H1 (cell line): ENCODE results near the gene MVK. TPM values are rescaled to one million over a fixed set of nuclear protein-coding genes. Genes with fewer than 3 reads are reported as not detected.

Experiments
- CTCF ChIA-PET: fragments of 300-600 bp; sonication (Branson Sonifier 250); formaldehyde crosslinking; loops from one replicate; lab custom pipeline; 2021; ENCODE audit not compliant: partially characterized antibody; lab: Charles Lee
- POLR2A ChIA-PET: fragments of 300-600 bp; sonication (Branson Sonifier 250); formaldehyde crosslinking; loops from one replicate; lab custom pipeline; 2021; ENCODE audit warnings: inconsistent platforms; ENCODE audit not compliant: partially characterized antibody; lab: Charles Lee
- DNase-seq, 2 experiments: peaks; one replicate each; pipeline versions ENCODE4 v3.0.0 to v3.0.0-alpha.2; 2010 to 2022; ENCODE audit warnings: low spot score in 2 of 2, low read depth in 1 of 2, mixed read lengths in 1 of 2
- FAIRE-seq: peaks from 2 replicates; lab custom pipeline; 2011; peaks lifted over from hg19 to GRCh38; lab: Jason Lieb, UNC
- H2AFZ ChIP-seq: 2 replicates; pipeline ENCODE4 v1.8.1; 2012; ENCODE audit warnings: low read length, inconsistent platforms
- H2AK5ac ChIP-seq: 2 replicates; pipeline ENCODE4 v1.6.1; 2013; ENCODE audit warnings: low read depth, low read length
- H2BK120ac ChIP-seq: replicated peaks from 2 replicates; pipeline ENCODE3; 2013; ENCODE audit warnings: low read depth, low read length, inconsistent platforms
- H2BK12ac ChIP-seq: 2 replicates; pipeline ENCODE4 v1.6.1; 2013; ENCODE audit warnings: low read depth, low read length
- H2BK15ac ChIP-seq: 2 replicates; pipeline ENCODE4 v1.6.1; 2013; ENCODE audit warnings: low read length
- H2BK20ac ChIP-seq: 2 replicates; pipeline ENCODE4 v1.6.1; 2013; ENCODE audit warnings: low read length
- H2BK5ac ChIP-seq: 2 replicates; pipeline ENCODE4 v1.6.1; 2013; ENCODE audit warnings: low read depth, low read length
- H3K14ac ChIP-seq: 2 replicates; pipeline ENCODE4 v1.6.1; 2013; ENCODE audit warnings: inconsistent platforms; ENCODE audit not compliant: insufficient read length
- H3K18ac ChIP-seq: 2 replicates; pipeline ENCODE4 v1.6.1; 2013; ENCODE audit warnings: low read length; ENCODE audit errors: extremely low read depth
- H3K23ac ChIP-seq: 2 replicates; pipeline ENCODE4 v1.6.1; 2013; ENCODE audit warnings: inconsistent platforms; ENCODE audit not compliant: insufficient read length
- H3K23me2 ChIP-seq: 2 replicates; pipeline ENCODE4 v1.6.1; 2013; ENCODE audit warnings: low read depth, low read length
- H3K27ac ChIP-seq: 2 replicates; pipeline ENCODE4 v1.6.1; 2011; ENCODE audit warnings: low read depth, low read length, inconsistent platforms
- H3K27me3 ChIP-seq, 4 experiments: replicated peaks in 1 of 4; 1 replicate in 1 of 4; 2 replicates in 3 of 4; pipeline versions ENCODE4 v1.6.1 to v1.8.1; 2011 to 2013; ENCODE audit warnings: low read length in 3 of 4, mild to moderate bottlenecking in 3 of 4, inconsistent platforms in 2 of 4, mixed read lengths in 2 of 4, moderate library complexity in 1 of 4; ENCODE audit not compliant: control insufficient read depth in 3 of 4, insufficient read depth in 3 of 4; ENCODE audit errors: extremely low read depth in 1 of 4
- H3K36me3 ChIP-seq, 4 experiments: 2 replicates each; pipeline versions ENCODE4 v1.6.1 to v1.8.1; 2011 to 2013; ENCODE audit warnings: mild to moderate bottlenecking in 4 of 4, low read length in 3 of 4, moderate library complexity in 2 of 4, control low read depth in 1 of 4, inconsistent platforms in 1 of 4; ENCODE audit not compliant: insufficient read depth in 4 of 4, control insufficient read depth in 2 of 4
- H3K4ac ChIP-seq: replicated peaks from 2 replicates; pipeline ENCODE3; 2013; ENCODE audit warnings: low read length, low read depth, mixed read lengths, inconsistent platforms; ENCODE audit not compliant: insufficient read length
- H3K4me1 ChIP-seq, 4 experiments: replicated peaks in 1 of 4; 1 replicate in 1 of 4; 2 replicates in 3 of 4; pipeline versions ENCODE4 v1.6.1 to v1.8.1; 2011 to 2013; ENCODE audit warnings: low read length in 3 of 4, inconsistent platforms in 2 of 4, mixed read lengths in 1 of 4; ENCODE audit not compliant: insufficient read depth in 4 of 4, control insufficient read depth in 3 of 4
- H3K4me2 ChIP-seq, 2 experiments: 2 replicates each; pipeline versions ENCODE4 v1.6.1 to v1.8.1; 2011 to 2013; ENCODE audit warnings: low read depth in 2 of 2, low read length in 2 of 2, control low read depth in 1 of 2, inconsistent platforms in 1 of 2, mild to moderate bottlenecking in 1 of 2; ENCODE audit not compliant: insufficient read depth in 1 of 2
- H3K4me3 ChIP-seq, 4 experiments: fragments of 200-600, 300-600 bp in 1 of 4; sonication (generic), shearing (Covaris generic), sonication (Bioruptor Twin) in 1 of 4; 2 replicates each; pipeline versions ENCODE4 v1.5.1 to v1.8.1; 2011 to 2016; ENCODE audit warnings: low read length in 4 of 4, low read depth in 3 of 4, control low read depth in 2 of 4, inconsistent platforms in 2 of 4, mild to moderate bottlenecking in 2 of 4, mixed read lengths in 1 of 4, moderate library complexity in 1 of 4; ENCODE audit not compliant: insufficient read depth in 2 of 4; ENCODE audit errors: extremely low read depth in 1 of 4
- H3K56ac ChIP-seq: replicated peaks from 2 replicates; pipeline ENCODE3; 2013; ENCODE audit warnings: low read depth, mild to moderate bottlenecking, mixed read lengths, low read length, inconsistent platforms; ENCODE audit not compliant: insufficient read length
- H3K79me1 ChIP-seq: 2 replicates; pipeline ENCODE4 v1.6.1; 2013; ENCODE audit warnings: low read depth, low read length, control low read depth
- H3K79me2 ChIP-seq, 2 experiments: 2 replicates each; pipeline versions ENCODE4 v1.6.1 to v1.8.1; 2012 to 2013; ENCODE audit warnings: low read length in 2 of 2, mild to moderate bottlenecking in 2 of 2, inconsistent platforms in 1 of 2; ENCODE audit not compliant: insufficient read depth in 2 of 2, control insufficient read depth in 1 of 2
- H3K9ac ChIP-seq, 4 experiments: replicated peaks in 1 of 4; 1 replicate in 1 of 4; 2 replicates in 3 of 4; pipeline versions ENCODE4 v1.6.1 to v1.8.1; 2011 to 2013; ENCODE audit warnings: low read depth in 3 of 4, low read length in 3 of 4, control low read depth in 2 of 4, mild to moderate bottlenecking in 2 of 4, moderate library complexity in 2 of 4, inconsistent platforms in 1 of 4; ENCODE audit errors: extremely low read depth in 1 of 4
- H3K9me3 ChIP-seq, 2 experiments: 2 replicates each; pipeline versions ENCODE4 v1.6.1 to v1.8.1; 2012 to 2013; ENCODE audit warnings: mild to moderate bottlenecking in 2 of 2, moderate library complexity in 2 of 2, control low read depth in 1 of 2, inconsistent platforms in 1 of 2, low read depth in 1 of 2, low read length in 1 of 2, mixed read lengths in 1 of 2; ENCODE audit not compliant: insufficient read depth in 2 of 2
- H4K20me1 ChIP-seq, 2 experiments: replicated peaks in 1 of 2; 2 replicates each; pipeline versions ENCODE3 to v1.8.1; 2011 to 2013; ENCODE audit warnings: inconsistent platforms in 2 of 2, low read length in 2 of 2, mild to moderate bottlenecking in 1 of 2; ENCODE audit not compliant: insufficient read depth in 2 of 2, control insufficient read depth in 1 of 2
- H4K5ac ChIP-seq: 2 replicates; pipeline ENCODE4 v1.6.1; 2013; ENCODE audit warnings: low read length, low read depth, mixed read lengths, inconsistent platforms; ENCODE audit not compliant: insufficient read length
- H4K8ac ChIP-seq: 2 replicates; pipeline ENCODE4 v1.8.0; 2013; ENCODE audit warnings: mild to moderate bottlenecking, moderate library complexity, low read length, inconsistent platforms; ENCODE audit not compliant: insufficient read depth; ENCODE audit errors: extremely low read depth
- H4K91ac ChIP-seq: replicated peaks from 2 replicates; pipeline ENCODE3; 2013; ENCODE audit warnings: low read length, mixed read lengths, inconsistent platforms; ENCODE audit not compliant: insufficient read length
- CEBPB ChIP-seq: IDR thresholded peaks from 2 replicates; pipeline ENCODE4 v1.6.1; 2012; ENCODE audit warnings: low read depth, low read length
- GTF2F1 ChIP-seq: IDR thresholded peaks from 2 replicates; pipeline ENCODE4 v1.6.1; 2012; ENCODE audit warnings: low read depth, low read length, improper control_type of control experiment, borderline replicate concordance
- HDAC6 ChIP-seq: IDR thresholded peaks from one replicate; pipeline ENCODE4 v1.7.1; 2012; ENCODE audit warnings: low read depth, mild to moderate bottlenecking, inconsistent platforms, low read length, moderate library complexity
- JUND ChIP-seq: IDR thresholded peaks from 2 replicates; pipeline ENCODE4 v1.6.1; 2011; ENCODE audit warnings: mild to moderate bottlenecking, improper control_type of control experiment, low read length
- KDM1A ChIP-seq: fragments of 200-600, 300-600 bp; sonication (generic); IDR thresholded peaks from 2 replicates; pipeline ENCODE4 v1.7.1; 2016; ENCODE audit warnings: mild to moderate bottlenecking, low read length, borderline replicate concordance
- RAD21 ChIP-seq, 2 experiments: IDR thresholded peaks in 1 of 2; conservative IDR thresholded peaks in 1 of 2; 2 replicates each; pipeline ENCODE4 v1.6.1; 2011; ENCODE audit warnings: low read depth in 2 of 2, low read length in 2 of 2, improper control_type of control experiment in 1 of 2, inconsistent platforms in 1 of 2, mild to moderate bottlenecking in 1 of 2, moderate library complexity in 1 of 2
- RBBP5 ChIP-seq: IDR thresholded peaks from 2 replicates; pipeline ENCODE4 v1.7.1; 2012; ENCODE audit warnings: low read depth, mild to moderate bottlenecking, inconsistent platforms, low read length, moderate library complexity, borderline replicate concordance
- SAP30 ChIP-seq: fragments of 300-600 bp; sonication (generic); IDR thresholded peaks from 2 replicates; pipeline ENCODE4 v1.7.1; 2012; ENCODE audit warnings: low read length, moderate library complexity, mild to moderate bottlenecking, inconsistent platforms; ENCODE audit not compliant: insufficient read depth, insufficient replicate concordance
- SP2 ChIP-seq: IDR thresholded peaks from 2 replicates; pipeline ENCODE4 v1.6.1; 2012; ENCODE audit warnings: mild to moderate bottlenecking, low read length, inconsistent platforms
- TAF7 ChIP-seq: optimal IDR thresholded peaks from 2 replicates; pipeline ENCODE3; 2011; ENCODE audit warnings: low read depth, mild to moderate bottlenecking, inconsistent platforms, low read length, moderate library complexity, borderline replicate concordance
- TBP ChIP-seq: IDR thresholded peaks from 2 replicates; pipeline ENCODE4 v1.6.1; 2011; ENCODE audit warnings: low read depth, low read length, improper control_type of control experiment
- YY1 ChIP-seq: IDR thresholded peaks from 2 replicates; pipeline ENCODE4 v1.6.1; 2011; ENCODE audit warnings: low read depth, mild to moderate bottlenecking, low read length
- WGBS, 2 experiments: shearing (Covaris generic) in 1 of 2; methylation state at CpG; one replicate each; pipeline versions ENCODE4 v1.1.6 to v1.1.7; 2013 to 2015; ENCODE audit warnings: low lambda C conversion rate in 2 of 2, mixed read lengths in 2 of 2, inconsistent platforms in 1 of 2, low coverage in 1 of 2, missing lambda C conversion rate in 1 of 2; ENCODE audit not compliant: insufficient replicate concordance in 2 of 2, insufficient coverage in 1 of 2, insufficient read length in 1 of 2; ENCODE audit errors: extremely low coverage in 1 of 2, missing lambda C conversion rate in 1 of 2; 5-methylcytosine and 5-hydroxymethylcytosine counted together
- polyA plus RNA-seq, 7 experiments: library from polyadenylated mRNA; depleted of rRNA in 3 of 7; stranded (reverse) in 5 of 7; unstranded in 2 of 7; fragments of >200 nt in 5 of 7; fragments of 200-250 nt in 2 of 7; gene quantifications; 1 replicate in 5 of 7; 2 replicates in 1 of 7; 4 replicates in 1 of 7; pipeline versions ENCODE4 v1.2.1 to v1.2.3, GENCODE V29; 2011 to 2013; ENCODE audit warnings: missing spikeins in 2 of 7, mixed read lengths in 2 of 7
- total RNA-seq: library from RNA; stranded (reverse); fragmentation: NEBNext Ultra II Directional; extraction: Animal tissue kit (Norgen Biotek cat#: 25700); gene quantifications from 2 replicates; pipeline ENCODE4 v1.2.1, GENCODE V29; 2021

Gene MVK
- total and polyA plus RNA-seq, 2 of the 8 experiments (the other 6 are each of a cell fraction or from before 2014, with no cell fraction given): 15.7 to 20.9 TPM

GRCh38 chr12:109558374-109559199 is 15.0 kb upstream of the MVK start:
- Histone ChIP-seq H3K4me1 (peaks cover 0 to 4% (median 0%) of the 10 kb centered on the region in 4 experiments; a peak in 2 of 7 replicates), H3K14ac (no peak overlapping the region), H3K23ac (no peak overlapping the region), H4K5ac (no peak overlapping the region), H3K23me2 (no peaks in the 10 kb centered on the region), H4K91ac (no peak overlapping the region), H3K4me3 (no peak overlapping the region), H3K9me3 (no peaks in the 10 kb centered on the region), H3K56ac (no peak overlapping the region), H3K4ac (no peak overlapping the region), H2BK12ac (0 out of 2 replicates have a peak overlapping the region, but pooled peaks have one; percentile 27), H3K9ac (no peak overlapping the region), H3K27me3 (no peaks in the 10 kb centered on the region; a peak in 1 of 7 replicates), H3K36me3 (peaks cover 0 to 13% (median 0%) of the 10 kb centered on the region in 4 experiments; a peak in 4 of 8 replicates), H3K27ac (no peak overlapping the region), H3K4me2 (no peak overlapping the region), H2AFZ (no peak overlapping the region), H4K8ac (no peak overlapping the region; the same call in none of the 2 replicates), H4K20me1 (no peaks in the 10 kb centered on the region), H2AK5ac (no peak overlapping the region), H2BK20ac (no peak overlapping the region), H2BK15ac (no peak overlapping the region), H3K79me1 (no peaks in the 10 kb centered on the region), H3K18ac (no peak overlapping the region), H3K79me2 (no peaks in the 10 kb centered on the region), H2BK120ac (no peak overlapping the region), H2BK5ac (no peak overlapping the region)
- FAIRE-seq (no peak), DNase-seq (no peak)
- POLR2A ChIA-PET: interaction anchor here (0.7 kb wide), 1 partner anchor 9 kb away, joined by 3 read pairs; no protein-coding TSS in a partner anchor
- CTCF ChIA-PET: interaction anchor here (0.8 to 0.9 kb wide), 3 partner anchors 97 to 125 kb away, joined by 3 to 4 read pairs (median 3); no protein-coding TSS in a partner anchor
- 85% methylated on average over 24 of the region's 25 CpGs; no CpG with 5 or more reads in 1 of the 2 experiments for WGBS, 2 experiments
- TF ChIP-seq JUND (no peak), RBBP5 (no peak), CEBPB (no peak), YY1 (no peak), SAP30 (no peak), TBP (no peak), KDM1A (no peak), TAF7 (no peak), RAD21 (IDR thresholded peaks at IDR 0.05 in 1 of 2, conservative IDR thresholded peaks at IDR 0.05 in 1 of 2; ENCODE audit: low read depth in 2 of 2, low read length in 2 of 2) (no peak), HDAC6 (no peak), SP2 (no peak), GTF2F1 (no peak)
